ENCODE measurements around the gene PHLPP1.

Gene PHLPP1

DNA sequence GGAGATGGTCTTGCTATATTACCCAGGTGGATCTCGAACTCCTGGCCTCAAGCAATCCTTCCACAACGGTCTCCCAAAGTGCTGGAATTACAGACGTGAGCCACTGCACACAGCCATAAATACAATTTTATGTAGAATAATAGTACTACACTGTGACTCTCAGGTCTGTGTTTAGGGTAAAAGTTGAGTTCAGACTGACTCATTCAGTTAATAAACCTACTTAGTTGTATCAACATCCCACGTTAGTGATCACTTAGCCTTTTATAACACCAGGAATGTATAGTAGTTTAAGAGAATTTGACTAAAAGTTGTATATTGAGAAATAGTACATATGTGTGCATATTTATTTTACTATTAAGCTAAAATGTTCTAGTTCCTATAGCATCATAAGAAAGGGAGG lies 237.5 kb downstream of the PHLPP1 start:
- DNase-seq: no peak

DNA sequence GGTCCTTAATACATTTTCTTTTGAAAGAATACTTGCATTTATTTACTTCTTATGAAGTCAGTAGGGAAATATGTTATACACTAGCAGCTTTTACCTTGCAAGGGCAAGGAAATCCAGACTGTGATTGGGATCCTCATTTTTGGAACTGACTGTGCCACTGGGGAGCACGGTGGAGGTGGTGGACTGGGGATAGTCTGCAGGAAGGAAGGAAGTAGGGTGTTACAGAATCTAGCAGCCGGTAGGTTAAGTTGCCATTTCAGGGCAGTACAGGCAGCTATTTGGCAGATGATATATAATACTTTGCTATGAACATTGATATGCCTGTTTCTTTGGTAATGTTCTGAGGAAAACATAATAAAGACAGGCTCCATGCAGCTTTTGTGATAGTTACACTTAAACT lies 238.3 kb downstream of the PHLPP1 start:
- DNase-seq: no peak

DNA sequence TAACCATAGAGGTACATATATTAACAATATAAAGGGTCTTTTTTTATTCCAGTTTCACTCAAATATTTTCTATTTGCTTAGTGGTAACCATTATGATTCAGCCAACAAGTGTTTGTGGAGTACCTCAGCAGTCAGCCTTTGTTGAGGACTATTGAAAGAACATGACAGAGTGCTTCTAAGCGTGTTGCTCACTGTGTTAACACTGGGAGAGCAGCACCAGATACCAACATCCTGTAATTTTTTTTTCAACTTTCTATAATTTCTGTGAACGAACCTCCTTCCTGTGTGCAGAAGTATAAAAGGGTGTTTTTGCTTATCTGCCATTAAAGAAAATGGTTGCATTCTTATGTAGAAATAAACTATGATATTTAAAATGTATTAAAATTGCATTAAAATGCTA lies 239.0 kb downstream of the PHLPP1 start:
- DNase-seq: no peak

DNA sequence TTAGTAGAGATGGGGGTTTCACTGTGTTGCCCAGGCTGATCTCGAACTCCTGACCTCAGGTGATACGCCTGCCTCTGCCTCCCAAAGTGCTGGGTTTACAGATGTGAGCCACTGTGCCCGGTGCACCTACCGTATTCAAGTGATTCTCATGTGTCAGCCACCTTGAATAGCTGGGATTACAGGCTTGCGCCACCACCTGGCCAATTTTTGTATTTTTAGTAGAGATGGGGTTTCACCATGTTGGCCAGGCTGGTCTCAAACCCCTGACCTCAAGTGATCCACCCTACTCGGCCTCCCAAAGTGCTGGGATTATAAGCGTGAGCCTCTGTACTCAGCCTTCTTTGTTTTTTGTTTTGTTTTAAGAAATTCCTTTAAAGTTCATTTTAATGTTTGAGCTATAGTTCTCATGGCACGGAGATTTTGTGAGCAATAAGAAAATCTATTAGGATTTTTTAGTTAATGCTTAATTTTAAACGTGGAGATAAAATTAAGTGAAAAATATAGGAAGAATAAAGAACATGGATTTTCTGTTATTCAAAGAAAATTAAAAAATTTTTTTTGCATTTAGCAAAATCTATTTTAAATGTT lies 242.6 kb downstream of the PHLPP1 start:
- DNase-seq: no peak

DNA sequence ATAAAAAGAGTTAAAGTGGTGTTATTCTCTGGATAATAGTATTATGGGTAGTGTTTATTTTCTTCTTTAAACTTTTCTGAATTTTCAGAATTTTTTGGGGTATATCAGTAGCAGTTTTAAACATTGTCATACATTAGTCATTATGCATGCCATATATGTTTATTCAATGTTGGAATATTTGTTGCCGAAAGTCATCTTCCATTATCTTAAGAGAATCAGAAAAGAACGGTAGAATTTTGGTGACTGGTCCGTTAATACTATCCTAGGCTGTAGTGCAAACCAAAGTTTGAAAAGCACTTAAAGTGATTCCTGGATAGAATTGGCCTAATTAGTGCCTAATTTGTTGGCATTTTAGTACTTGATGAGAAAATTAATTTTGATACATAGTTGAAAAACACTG lies 244.1 kb downstream of the PHLPP1 start:
- DNase-seq: no peak

DNA sequence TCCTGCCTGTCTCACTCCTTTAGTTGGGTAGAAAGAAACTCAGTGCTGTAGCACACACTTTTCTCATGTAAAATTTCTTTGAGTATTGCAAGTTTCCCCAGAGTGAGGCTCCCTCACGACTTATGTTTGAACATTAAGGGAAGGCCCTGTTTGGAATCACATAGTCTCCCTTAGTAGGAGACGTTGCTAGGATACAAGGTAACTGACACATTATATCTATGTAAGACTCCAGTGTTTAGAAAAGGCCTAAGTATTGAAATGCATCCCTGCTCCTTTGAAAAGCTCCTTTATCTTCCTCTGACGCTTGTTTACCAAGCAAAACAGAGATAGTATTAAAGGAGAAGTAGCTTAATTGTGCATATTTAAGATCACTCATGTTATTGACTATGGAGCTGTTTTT lies 248.2 kb downstream of the PHLPP1 start:
- no peak for DNase-seq

DNA sequence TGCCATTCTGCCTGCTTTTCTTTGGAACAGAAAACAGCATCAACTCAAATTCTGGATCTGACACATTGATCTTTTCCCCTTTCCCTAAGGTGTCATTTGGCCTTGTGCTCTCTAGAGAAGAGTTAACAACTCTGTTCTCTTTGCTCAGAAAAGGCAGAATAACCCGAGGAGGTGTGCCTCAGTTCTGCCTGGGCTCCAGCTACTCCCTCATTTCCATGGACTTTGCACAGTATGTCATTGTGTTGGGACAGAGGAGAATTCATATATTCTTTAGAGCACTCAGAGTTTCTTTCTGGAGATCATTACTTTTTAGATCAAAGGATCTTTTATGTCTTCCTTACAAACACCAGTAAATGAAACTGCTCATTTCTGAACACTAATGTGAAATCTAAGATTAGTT lies 249.1 kb downstream of the PHLPP1 start:
- no peak for DNase-seq

DNA sequence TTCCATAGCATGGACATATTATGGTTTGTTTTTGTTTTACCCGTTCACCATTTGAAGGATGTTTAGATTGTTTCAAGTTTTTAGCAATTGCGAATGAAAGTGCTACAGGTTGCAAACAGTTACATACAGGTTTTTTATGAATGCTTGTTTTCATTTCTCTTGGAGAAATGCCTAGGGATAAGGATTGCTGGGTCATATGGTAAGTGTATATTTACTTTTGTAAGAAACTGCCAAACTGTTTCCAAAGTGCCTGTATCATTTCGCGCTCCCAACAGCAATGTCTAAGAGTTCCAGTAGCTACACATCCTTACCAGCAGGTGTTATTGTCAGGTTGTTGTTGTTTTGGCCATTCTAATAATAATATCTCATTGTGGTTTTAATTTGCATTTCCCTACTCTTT lies 251.7 kb downstream of the PHLPP1 start:
- DNase-seq: no peak

DNA sequence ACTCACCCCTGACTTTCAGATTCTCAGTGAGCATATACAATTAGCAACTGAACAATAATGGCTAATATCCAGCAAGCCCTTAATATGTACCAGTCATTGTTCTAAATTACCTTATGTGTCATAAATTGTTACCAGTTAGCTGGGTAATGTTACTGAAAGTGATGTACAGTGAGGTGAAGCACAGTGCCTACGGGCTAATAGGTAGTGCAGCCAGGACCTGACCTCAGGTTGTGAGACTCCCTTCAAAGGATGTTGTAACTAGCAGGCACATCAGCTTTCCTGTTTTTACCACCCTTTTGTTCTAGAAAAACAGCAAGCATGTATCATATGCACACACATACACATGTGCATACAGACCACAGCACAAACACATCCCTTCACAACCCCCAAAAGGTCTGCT lies 258.3 kb downstream of the PHLPP1 start:
- DNase-seq: no peak

DNA sequence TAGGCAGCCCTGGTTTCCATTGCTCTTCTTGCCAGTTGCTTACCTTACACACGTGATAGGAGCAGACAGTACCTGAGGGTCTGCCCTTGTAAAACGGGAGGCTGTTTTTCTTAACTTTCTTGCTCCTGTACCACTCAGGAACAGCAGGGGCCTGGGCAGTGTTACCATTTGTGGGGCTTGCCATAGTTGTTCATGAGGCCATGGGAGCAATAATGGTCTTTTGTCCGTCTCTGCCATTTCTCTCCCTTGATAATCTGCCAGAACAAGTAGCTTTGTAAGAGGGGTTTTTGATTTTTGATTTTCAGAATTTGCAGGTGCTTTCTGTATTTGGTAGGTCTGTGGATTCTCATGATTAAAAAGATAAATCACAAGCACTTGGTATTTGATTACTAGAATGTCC lies 259.0 kb downstream of the PHLPP1 start:
- no peak for DNase-seq

DNA sequence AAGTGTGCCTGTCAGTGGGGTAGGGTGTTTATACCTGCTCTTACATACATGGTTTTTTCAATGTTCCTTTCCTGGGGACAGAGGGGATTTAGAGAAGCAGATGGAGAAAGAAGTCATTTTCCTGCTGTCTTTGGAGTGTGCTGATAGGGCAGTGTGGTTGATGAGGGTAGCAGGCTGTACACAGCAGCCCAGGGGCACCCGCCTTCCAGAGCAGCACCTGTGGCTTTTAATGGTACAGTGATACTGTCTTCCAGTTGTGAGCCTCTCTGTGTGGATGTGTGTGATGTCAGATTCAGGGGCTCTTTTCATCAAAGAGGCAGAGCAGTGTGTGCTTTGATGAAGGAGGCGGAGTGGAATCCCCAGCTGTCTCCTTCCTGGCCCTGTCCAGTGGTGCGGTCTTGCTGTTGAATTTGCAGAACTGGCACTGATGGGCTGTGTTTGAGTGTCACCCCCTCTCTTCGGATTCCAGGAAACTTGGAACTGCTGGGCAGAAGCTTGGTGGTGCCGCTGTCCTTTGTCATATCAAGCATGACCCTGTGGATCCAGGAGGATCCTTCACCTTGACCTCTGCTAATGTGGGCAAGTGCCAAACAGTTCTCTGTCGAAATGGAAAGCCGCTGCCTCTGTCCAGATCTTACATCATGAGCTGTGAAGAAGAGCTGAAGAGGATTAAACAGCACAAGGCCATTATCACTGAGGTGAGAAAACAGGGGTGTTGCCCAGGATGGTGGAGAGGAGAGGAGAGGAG lies 259.8 kb downstream of the PHLPP1 start:
- DNase-seq: no peak

DNA sequence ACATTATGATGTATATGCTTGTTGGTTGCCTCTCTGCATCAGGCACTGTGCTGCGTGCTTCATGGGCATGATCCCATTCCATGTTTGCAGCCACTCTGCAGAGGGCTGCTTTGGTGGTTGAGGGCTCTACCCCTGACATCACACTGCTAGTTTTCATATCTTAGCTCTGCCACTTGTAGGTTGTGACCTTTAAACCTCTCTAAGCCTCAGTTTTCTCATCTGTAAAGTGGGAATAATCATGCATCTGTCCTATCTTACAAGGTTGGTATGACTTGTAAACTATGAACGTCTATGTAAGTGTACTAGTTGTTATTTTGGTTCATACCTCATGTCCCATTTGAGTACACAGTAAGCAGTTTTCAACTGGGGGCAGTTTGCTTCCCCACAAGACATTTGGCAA lies 260.4 kb downstream of the PHLPP1 start:
- no peak for DNase-seq

DNA sequence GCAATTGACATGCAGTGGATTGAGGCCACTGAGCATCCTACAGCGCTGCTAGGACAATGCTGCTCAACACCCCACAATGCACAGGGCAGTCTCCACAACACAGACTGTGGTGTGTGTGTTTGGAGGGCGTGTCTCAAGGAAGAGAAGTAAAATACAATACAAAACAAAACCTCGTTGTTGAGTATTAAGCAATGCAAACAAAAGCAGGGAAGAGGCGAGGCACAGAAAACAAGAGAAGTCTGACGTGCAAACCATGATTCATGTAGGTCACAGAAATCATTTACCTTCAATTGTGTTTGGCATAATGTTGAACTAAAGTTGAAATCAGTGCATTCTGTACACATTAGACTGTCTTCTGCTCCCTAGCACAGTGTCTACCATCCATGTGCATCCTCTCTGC lies 260.9 kb downstream of the PHLPP1 start:
- DNase-seq: no peak

DNA sequence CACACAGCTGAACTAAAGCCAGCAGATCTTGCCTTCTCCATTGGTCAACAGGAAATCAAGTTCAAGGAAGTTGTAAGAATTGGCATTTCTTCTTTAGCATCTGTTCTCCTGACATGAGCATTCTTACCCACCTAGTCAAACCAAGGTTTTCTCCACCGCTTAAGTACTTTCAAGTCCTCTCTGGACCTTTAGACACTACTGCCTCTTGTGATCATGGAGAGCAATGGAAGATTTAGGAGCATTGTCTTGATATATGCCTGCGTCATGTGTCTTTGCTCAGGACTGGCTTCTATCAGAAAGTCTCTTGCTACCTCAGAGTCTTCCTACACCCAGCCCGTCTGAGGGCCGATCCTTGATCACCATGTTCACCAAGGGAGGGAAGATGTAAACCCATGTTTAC lies 262.2 kb downstream of the PHLPP1 start:
- DNase-seq: no peak

DNA sequence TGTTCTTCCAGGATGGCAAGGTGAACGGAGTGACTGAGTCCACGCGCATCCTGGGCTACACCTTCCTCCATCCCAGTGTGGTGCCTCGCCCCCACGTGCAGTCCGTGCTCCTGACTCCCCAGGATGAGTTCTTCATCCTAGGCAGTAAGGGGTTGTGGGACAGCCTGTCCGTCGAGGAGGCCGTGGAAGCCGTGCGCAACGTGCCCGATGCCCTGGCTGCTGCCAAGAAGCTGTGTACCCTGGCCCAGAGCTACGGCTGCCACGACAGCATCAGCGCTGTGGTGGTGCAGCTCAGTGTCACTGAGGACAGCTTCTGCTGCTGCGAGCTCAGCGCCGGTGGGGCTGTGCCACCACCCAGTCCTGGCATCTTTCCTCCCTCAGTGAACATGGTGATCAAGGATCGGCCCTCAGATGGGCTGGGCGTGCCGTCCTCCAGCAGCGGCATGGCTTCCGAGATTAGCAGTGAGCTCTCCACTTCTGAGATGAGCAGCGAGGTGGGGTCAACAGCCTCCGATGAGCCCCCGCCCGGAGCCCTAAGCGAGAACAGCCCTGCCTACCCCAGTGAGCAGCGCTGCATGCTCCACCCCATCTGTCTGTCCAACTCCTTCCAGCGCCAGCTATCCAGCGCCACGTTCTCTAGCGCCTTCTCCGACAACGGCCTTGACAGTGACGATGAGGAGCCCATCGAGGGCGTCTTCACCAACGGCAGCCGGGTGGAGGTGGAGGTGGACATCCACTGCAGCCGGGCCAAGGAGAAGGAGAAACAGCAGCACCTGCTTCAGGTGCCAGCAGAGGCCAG lies 263.1 kb downstream of the PHLPP1 start:
- DNase-seq: peak; percentile 12

DNA sequence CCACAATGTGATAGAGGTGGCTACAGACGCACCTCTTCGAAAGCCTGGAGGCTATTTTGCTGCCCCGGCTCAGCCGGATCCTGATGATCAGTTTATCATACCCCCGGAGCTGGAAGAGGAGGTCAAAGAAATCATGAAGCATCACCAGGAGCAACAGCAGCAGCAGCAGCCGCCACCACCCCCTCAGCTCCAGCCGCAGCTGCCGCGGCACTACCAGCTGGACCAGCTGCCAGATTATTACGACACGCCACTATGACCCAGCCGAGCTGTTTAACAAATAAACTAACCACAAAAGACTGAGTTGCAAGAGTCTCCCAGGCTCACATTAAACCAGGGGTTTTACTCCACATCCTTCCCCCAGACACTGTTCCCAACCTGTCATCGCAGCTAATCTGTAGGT lies 263.8 kb downstream of the PHLPP1 start:
- no peak for DNase-seq

DNA sequence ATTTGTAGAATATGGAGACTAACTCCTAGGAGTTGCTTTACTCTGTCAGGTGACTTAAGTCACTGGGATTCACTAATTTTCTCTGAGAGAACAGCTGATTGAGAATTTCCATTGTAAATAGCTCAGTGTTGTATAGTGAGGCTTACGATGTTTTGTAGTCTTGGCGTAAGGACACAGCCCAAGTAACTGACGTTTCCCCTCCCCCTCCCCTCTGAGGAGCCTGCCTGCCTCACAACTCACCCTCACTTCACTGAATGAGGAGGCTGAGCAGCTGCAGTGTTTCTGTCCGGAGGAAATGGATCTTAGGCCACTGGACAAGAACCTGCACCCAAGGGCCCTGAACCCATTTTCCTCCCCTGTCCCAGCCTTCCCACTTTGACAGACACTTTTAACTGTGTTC lies 264.6 kb downstream of the PHLPP1 start:
- no peak for DNase-seq

DNA sequence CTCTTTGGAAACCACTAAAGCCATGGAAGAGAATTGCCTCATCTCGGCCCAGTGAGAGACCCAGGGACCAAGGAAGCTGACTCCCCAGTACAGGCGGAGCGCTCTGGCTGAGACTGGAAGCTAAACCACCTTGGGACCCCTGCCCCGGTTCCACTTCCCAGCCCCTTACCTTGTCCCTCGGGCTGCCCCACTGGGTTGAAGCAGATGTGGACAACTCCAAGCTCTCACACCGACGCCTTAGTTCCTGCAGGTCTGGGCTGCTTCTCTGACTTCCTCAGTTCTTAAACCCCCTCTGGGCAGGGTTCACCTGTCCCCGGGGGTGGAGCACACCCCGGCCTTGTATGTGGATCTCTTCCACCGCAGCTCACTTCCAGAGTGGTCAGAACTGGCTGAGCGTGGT lies 266.2 kb downstream of the PHLPP1 start:
- DNase-seq: no peak

DNA sequence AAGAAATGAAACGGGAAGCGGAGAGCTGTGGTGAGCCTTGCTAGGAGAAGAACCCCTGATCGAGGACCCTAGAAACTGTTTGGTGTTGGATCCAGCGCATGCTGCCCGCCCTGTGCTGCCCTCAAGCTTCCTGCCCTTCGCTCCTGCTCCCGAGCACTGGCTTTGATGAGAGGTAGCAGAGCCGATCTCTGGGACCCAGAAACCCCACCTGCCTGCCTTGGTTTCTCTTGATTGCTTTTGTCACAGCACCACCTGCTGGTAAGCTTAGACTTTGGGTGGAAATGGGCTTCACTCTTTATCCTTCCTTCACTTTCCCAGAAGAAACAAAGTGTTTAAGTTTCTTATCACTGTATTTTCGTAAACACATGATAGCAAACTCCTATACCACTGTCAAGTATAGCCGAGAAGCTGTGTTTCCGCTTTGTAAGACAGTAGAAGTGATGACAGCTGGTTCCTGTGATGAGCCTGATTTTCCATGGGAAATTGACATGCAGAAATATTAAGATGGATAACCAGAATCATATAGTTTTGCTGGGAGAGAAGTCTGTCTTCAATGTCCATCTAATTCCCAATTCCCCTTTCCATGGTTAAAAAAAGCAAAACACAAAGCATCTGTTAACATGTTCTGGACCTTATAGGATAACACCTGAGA lies 267.4 kb downstream of the PHLPP1 start:
- no peak for DNase-seq

DNA sequence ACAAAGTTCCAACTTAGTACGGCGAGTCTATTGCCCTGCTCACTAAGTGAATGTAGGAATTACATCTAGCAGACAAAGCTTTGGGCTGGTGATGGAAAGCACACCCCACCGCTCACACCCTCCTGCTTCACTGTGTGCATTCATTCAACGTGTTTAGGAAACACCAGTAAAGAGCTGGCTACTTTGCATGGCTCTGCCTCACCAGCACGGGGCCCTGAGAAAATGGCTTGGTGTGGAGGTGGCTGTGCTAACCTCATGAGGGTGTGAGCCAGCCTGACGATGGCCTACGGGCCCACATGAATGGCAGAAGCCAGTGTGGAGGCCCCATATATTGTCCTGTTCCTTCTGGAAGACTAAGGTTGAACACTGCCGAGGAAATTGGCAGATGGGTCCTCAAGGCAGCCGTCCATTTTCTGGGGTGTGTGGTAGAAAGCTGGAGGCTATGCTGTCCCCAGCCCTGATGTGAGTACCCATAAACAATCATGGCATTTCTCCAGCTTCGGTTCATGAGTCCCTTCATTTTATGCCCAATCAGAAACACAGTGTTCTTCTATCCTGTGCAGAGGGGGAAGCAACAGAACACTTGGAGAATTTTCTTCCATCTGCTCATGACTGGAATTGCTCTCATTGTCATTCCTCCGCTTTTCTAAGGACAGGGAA lies 269.4 kb downstream of the PHLPP1 start:
- no peak for DNase-seq

DNA sequence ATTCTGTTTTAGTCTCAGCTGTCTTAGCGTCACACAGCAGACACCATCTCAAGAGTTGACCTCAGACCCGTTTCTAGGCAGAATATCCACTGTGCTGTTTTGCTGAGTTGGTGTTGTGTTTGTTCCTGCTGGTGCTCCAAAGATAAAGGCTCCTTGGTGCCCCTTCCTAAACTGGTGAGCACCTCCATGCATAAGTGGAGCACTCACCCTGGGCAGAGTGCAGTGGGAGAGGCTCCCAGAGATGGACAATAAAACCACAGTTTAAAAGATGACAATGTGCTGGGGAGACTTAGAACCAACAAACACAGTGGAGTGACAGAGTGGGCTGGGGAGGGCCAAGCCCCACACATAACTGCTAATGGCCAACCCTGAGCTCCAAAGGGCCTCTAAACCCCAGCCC lies 271.1 kb downstream of the PHLPP1 start:
- DNase-seq: no peak

DNA sequence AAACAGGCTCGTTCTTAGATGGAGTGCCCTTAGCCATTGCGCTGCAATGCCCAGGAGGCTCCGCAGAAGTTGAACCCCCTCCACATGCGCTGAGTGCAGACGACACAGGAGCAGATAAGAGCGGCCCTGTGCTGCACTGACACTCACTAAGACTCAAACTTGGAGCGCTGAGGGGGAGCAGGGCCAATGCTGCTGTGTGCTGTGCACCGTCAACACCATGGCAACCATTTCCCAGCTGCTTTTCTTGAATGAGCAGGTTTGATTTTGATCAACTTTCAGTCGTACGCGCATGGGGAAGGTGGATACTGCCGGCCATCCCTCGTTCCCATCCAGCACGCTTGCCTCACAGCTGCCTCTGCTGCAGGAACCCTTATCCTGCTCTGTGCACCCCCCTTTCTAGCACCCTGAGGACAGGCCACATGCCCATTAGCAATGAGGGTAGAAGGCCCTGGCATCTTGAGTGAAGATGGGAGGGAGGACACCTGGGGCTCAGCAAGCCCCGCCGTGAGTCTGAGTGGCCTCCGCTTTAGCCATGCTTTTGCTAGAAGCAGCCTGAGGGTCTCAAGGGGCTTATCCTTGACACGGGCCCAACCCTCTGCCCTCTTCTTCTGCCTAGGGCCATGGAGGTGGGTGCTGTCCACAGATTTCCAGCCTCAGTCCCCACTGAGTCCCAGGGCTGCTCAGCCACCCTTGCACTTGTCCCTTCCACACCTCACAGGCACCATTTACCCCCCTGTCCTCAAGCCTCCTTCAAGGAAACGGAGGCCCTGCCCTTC lies 271.9 kb downstream of the PHLPP1 start:
- no peak for DNase-seq
